ENCODE measurements around the gene HAUS5.

- TF ChIP-seq, protein P1, sequence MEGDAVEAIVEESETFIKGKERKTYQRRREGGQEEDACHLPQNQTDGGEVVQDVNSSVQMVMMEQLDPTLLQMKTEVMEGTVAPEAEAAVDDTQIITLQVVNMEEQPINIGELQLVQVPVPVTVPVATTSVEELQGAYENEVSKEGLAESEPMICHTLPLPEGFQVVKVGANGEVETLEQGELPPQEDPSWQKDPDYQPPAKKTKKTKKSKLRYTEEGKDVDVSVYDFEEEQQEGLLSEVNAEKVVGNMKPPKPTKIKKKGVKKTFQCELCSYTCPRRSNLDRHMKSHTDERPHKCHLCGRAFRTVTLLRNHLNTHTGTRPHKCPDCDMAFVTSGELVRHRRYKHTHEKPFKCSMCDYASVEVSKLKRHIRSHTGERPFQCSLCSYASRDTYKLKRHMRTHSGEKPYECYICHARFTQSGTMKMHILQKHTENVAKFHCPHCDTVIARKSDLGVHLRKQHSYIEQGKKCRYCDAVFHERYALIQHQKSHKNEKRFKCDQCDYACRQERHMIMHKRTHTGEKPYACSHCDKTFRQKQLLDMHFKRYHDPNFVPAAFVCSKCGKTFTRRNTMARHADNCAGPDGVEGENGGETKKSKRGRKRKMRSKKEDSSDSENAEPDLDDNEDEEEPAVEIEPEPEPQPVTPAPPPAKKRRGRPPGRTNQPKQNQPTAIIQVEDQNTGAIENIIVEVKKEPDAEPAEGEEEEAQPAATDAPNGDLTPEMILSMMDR (IDR thresholded peaks at IDR 0.05), result no peak
- TF ChIP-seq ZFX (IDR thresholded peaks at IDR 0.05; ENCODE audit: borderline replicate concordance), result no peak
These were observed 2.5 kb downstream of the HAUS5 start for GRCh38 chr19:35615036-35615435.

Measured in 22Rv1 (cell line).